Measurements from ENCODE around the gene GPC6. TPM values are rescaled to one million over a fixed set of nuclear protein-coding genes. Genes with fewer than 3 reads are reported as not detected.
"Not testable (repeated sequence)": the region's sequence is repeated elsewhere in the genome, so short reads cannot be mapped to it uniquely, and the experiment has no call there.

GPC6 gene
- polyA plus RNA-seq, 1 donor (not counting 4 experiments of a cell fraction or from before 2014, with no cell fraction given) = 0.42 TPM

- H4K20me1 ChIP-seq (ENCODE audit: control insufficient read depth, extremely low read depth, insufficient read depth, low read length) = no peaks in the 10 kb centered on the region
- H2AFZ ChIP-seq (ENCODE audit: control insufficient read depth, low read length) = no peak overlapping the region
- DNase-seq (ENCODE audit: low read depth, low spot score) = no peak
- H3K79me2 ChIP-seq (ENCODE audit: control insufficient read depth, insufficient read depth, low read length) = no peaks in the 10 kb centered on the region
- no peak overlapping the region for H3K9ac ChIP-seq (ENCODE audit: control insufficient read depth, extremely low read depth, insufficient read depth, low read length)
- no peaks in the 10 kb centered on the region for H3K27me3 ChIP-seq (ENCODE audit: control insufficient read depth, extremely low read depth, insufficient read depth, low read length)
- H3K4me1 ChIP-seq (ENCODE audit: control insufficient read depth, extremely low read depth, insufficient read depth, low read length) = no peaks in the 10 kb centered on the region
- H3K4me2 ChIP-seq (ENCODE audit: control insufficient read depth, extremely low read depth, insufficient read depth, low read depth, low read length) = no peak overlapping the region
- dilution Hi-C loops (cut with MboI; ENCODE audit: extremely low pct_ligation_motif_present, low sequenced_read_pairs) = no loop called here
- H3K9me3 ChIP-seq (ENCODE audit: control insufficient read depth, low read depth, low read length) = no peaks in the 10 kb centered on the region
- no peak for FAIRE-seq
- TF ChIP-seq CTCF (optimal IDR thresholded peaks at IDR 0.05 in 1 of 3, IDR thresholded peaks at IDR 0.05 in 1 of 3, conservative IDR thresholded peaks at IDR 0.05 in 1 of 3; ENCODE audit: extremely low read depth in 1 of 3, insufficient read depth in 2 of 3, low read length in 3 of 3) = no peak
- TF ChIP-seq EZH2 (IDR thresholded peaks at IDR 0.05; ENCODE audit: low read length) = no peak
- no peaks in the 10 kb centered on the region for H3K36me3 ChIP-seq (ENCODE audit: control insufficient read depth in 2 of 2, extremely low read depth in 1 of 2, insufficient read depth in 2 of 2, low read length in 2 of 2)
- no peak overlapping the region for H3K27ac ChIP-seq (ENCODE audit: control insufficient read depth, insufficient read depth, low read length)
- H3K9me1 ChIP-seq (ENCODE audit: control insufficient read depth, extremely low read depth, insufficient read depth, low read length) = no peaks in the 10 kb centered on the region
- H3K4me3 ChIP-seq (ENCODE audit: control insufficient read depth in 2 of 3, extremely low read depth in 1 of 3, insufficient read depth in 2 of 3, low read depth in 1 of 3, low read length in 3 of 3) = no peak overlapping the region
Measured at GRCh38 chr13:93320942-93321341, 94.3 kb downstream of the GPC6 start.

GRCh38 chr13:93323880-93324279, 97.3 kb downstream of the GPC6 start:
- not testable (repeated sequence) for DNase-seq (ENCODE audit: low read depth, low spot score); H3K4me2 ChIP-seq (ENCODE audit: control insufficient read depth, extremely low read depth, insufficient read depth, low read depth, low read length)

More at GRCh38 chr13:93323880-93324279, 97.3 kb downstream of the GPC6 start:
- H3K36me3 ChIP-seq (ENCODE audit: control insufficient read depth in 2 of 2, extremely low read depth in 1 of 2, insufficient read depth in 2 of 2, low read length in 2 of 2); H3K79me2 ChIP-seq (ENCODE audit: control insufficient read depth, insufficient read depth, low read length); dilution Hi-C loops (cut with MboI; ENCODE audit: extremely low pct_ligation_motif_present, low sequenced_read_pairs); H3K4me3 ChIP-seq (ENCODE audit: control insufficient read depth in 2 of 3, extremely low read depth in 1 of 3, insufficient read depth in 2 of 3, low read depth in 1 of 3, low read length in 3 of 3); H2AFZ ChIP-seq (ENCODE audit: control insufficient read depth, low read length); H3K9me1 ChIP-seq (ENCODE audit: control insufficient read depth, extremely low read depth, insufficient read depth, low read length); H3K9ac ChIP-seq (ENCODE audit: control insufficient read depth, extremely low read depth, insufficient read depth, low read length); FAIRE-seq; H3K27ac ChIP-seq (ENCODE audit: control insufficient read depth, insufficient read depth, low read length); H3K27me3 ChIP-seq (ENCODE audit: control insufficient read depth, extremely low read depth, insufficient read depth, low read length); H3K9me3 ChIP-seq (ENCODE audit: control insufficient read depth, low read depth, low read length); H3K4me1 ChIP-seq (ENCODE audit: control insufficient read depth, extremely low read depth, insufficient read depth, low read length); H4K20me1 ChIP-seq (ENCODE audit: control insufficient read depth, extremely low read depth, insufficient read depth, low read length): not testable (repeated sequence)

All from keratinocyte (primary cell).